Loucy (cell line): ENCODE measurements around the gene CEP57L1.
A peak's percentile ranks its signal among the peaks of the same experiment; 100 is the strongest.

ENCODE experiments used
- H2AFZ ChIP-seq: fragments of 200-600 bp; sonication (generic); 2 replicates; pipeline ENCODE4 v1.6.0; 2016; ENCODE audit warnings: antibody characterized with exemption, mild to moderate bottlenecking, low read length, moderate library complexity
- H3F3A ChIP-seq: fragments of 200-600 bp; 2 replicates; pipeline ENCODE4 v1.6.0; 2016; ENCODE audit warnings: antibody characterized with exemption, low read depth, mild to moderate bottlenecking
- H3K27me3 ChIP-seq: fragments of 200-600 bp; sonication (generic); 2 replicates; pipeline ENCODE4 v1.6.1; 2014; ENCODE audit warnings: low read length, mild to moderate bottlenecking; ENCODE audit not compliant: insufficient read depth, poor library complexity, severe bottlenecking
- H3K36me3 ChIP-seq: fragments of 200-600 bp; sonication (generic); 2 replicates; pipeline ENCODE4 v1.6.1; 2016; ENCODE audit warnings: low read length; ENCODE audit not compliant: insufficient read depth
- H3K4me1 ChIP-seq: fragments of 200-600 bp; sonication (generic); 2 replicates; pipeline ENCODE4 v1.5.1; 2014; ENCODE audit warnings: low read length, mild to moderate bottlenecking; ENCODE audit not compliant: insufficient read depth, poor library complexity, severe bottlenecking
- H3K4me2 ChIP-seq: fragments of 200-600 bp; sonication (generic); 2 replicates; pipeline ENCODE4 v1.6.0; 2014; ENCODE audit warnings: antibody characterized with exemption, low read length, low read depth, mild to moderate bottlenecking; ENCODE audit not compliant: poor library complexity, severe bottlenecking
- H3K4me3 ChIP-seq: fragments of 200-600 bp; sonication (generic); 2 replicates; pipeline ENCODE4 v1.5.1; 2014; ENCODE audit warnings: low read length, mild to moderate bottlenecking, mixed read lengths; ENCODE audit not compliant: poor library complexity, severe bottlenecking
- H3K79me2 ChIP-seq: fragments of 200-600 bp; sonication (generic); 2 replicates; pipeline ENCODE4 v1.6.1; 2014; ENCODE audit warnings: low read length; ENCODE audit not compliant: insufficient read depth
- H3K9ac ChIP-seq: fragments of 200-600 bp; sonication (generic); 2 replicates; pipeline ENCODE4 v1.6.0; 2014; ENCODE audit warnings: mild to moderate bottlenecking, low read depth, low read length, moderate library complexity; ENCODE audit not compliant: poor library complexity, severe bottlenecking
- H3K9me2 ChIP-seq: fragments of 200-600 bp; sonication (generic); replicated peaks from 2 replicates; pipeline ENCODE4 v1.6.1; 2016; ENCODE audit warnings: low read depth, low read length, mixed read lengths
- H3K9me3 ChIP-seq: fragments of 200-600 bp; sonication (generic); 2 replicates; pipeline ENCODE4 v1.6.1; 2014; ENCODE audit warnings: mild to moderate bottlenecking, antibody characterized with exemption, low read length, low read depth; ENCODE audit not compliant: insufficient read depth
- H4K20me1 ChIP-seq: fragments of 200-600 bp; sonication (generic); 2 replicates; pipeline ENCODE4 v1.6.0; 2014; ENCODE audit warnings: antibody characterized with exemption, low read length, mild to moderate bottlenecking; ENCODE audit not compliant: insufficient read depth, poor library complexity, severe bottlenecking
- EZH2phosphoT487 ChIP-seq: fragments of 200-600 bp; IDR thresholded peaks from 2 replicates; pipeline ENCODE4 v1.6.1; 2018; ENCODE audit warnings: antibody characterized with exemption, mild to moderate bottlenecking, moderate library complexity, borderline replicate concordance
- TF ChIP-seq, protein P1 (sequence below): fragments of 200-600 bp; sonication (generic); conservative IDR thresholded peaks from 2 replicates; pipeline ENCODE4 v1.5.1; 2014; ENCODE audit warnings: mild to moderate bottlenecking, antibody characterized with exemption, low read length

CEP57L1 gene

DNA sequence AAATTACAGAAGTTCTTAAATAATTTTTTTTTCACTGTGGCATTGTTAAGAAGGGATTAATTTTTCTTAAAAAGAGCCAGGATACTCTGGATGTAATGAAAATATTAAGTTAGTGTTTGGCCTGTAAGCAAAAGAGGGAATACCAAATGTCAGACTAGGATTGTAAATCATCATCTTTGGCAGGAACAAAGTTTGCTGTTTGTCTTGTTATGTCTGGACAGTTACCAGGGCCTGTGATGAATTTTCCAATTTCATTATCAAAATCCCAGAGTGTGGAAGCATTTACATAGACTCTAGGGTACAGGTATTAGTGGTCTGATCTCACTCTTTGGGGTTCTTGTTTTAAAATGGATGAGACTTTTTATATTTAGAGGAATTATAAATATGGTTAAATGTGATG is 26.1 kb downstream of the CEP57L1 start:
- Histone ChIP-seq H3K9ac (peak overlapping the region; percentile 43), H3K4me3 (no peak overlapping the region), H3F3A (no peaks in the 10 kb centered on the region), H2AFZ (no peak overlapping the region), H3K9me2 (no peaks in the 10 kb centered on the region), H3K9me3 (no peaks in the 10 kb centered on the region), H3K4me1 (peaks cover 41% of the 10 kb centered on the region), H3K36me3 (no peaks in the 10 kb centered on the region), H3K79me2 (peaks cover 78% of the 10 kb centered on the region), H3K27me3 (no peaks in the 10 kb centered on the region), H4K20me1 (no peaks in the 10 kb centered on the region), H3K4me2 (peak overlapping the region; percentile 61)
- no peak for TF ChIP-seq EZH2phosphoT487
- TF ChIP-seq, protein P1, sequence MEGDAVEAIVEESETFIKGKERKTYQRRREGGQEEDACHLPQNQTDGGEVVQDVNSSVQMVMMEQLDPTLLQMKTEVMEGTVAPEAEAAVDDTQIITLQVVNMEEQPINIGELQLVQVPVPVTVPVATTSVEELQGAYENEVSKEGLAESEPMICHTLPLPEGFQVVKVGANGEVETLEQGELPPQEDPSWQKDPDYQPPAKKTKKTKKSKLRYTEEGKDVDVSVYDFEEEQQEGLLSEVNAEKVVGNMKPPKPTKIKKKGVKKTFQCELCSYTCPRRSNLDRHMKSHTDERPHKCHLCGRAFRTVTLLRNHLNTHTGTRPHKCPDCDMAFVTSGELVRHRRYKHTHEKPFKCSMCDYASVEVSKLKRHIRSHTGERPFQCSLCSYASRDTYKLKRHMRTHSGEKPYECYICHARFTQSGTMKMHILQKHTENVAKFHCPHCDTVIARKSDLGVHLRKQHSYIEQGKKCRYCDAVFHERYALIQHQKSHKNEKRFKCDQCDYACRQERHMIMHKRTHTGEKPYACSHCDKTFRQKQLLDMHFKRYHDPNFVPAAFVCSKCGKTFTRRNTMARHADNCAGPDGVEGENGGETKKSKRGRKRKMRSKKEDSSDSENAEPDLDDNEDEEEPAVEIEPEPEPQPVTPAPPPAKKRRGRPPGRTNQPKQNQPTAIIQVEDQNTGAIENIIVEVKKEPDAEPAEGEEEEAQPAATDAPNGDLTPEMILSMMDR, result no peak

DNA sequence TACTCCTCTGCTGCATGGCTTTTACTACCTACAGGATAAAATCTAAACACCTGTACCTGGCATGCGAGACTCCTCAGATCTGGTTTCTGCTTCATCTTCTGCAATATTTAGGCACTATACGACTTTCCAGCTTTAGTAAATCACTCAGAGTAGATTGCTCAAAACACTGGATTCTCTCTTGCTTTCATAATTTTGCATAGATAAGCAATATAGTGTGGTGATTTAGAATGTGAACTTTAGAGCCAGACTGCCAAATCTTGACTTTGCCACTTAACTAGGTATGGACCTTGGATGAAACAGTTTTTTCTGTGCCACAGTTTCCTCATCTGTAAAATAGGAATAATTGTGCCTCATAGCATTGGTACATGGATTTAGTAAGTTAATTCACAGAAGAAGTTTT is 28.9 kb downstream of the CEP57L1 start:
- H4K20me1 ChIP-seq, result no peaks in the 10 kb centered on the region
- H3K9me3 ChIP-seq, result no peaks in the 10 kb centered on the region
- H3K4me2 ChIP-seq, result no peak overlapping the region
- no peak overlapping the region for H3K4me3 ChIP-seq
- no peak overlapping the region for H2AFZ ChIP-seq
- no peaks in the 10 kb centered on the region for H3K9me2 ChIP-seq
- peaks cover 20% of the 10 kb centered on the region for H3K4me1 ChIP-seq
- H3K79me2 ChIP-seq, result peaks cover 57% of the 10 kb centered on the region
- no peak overlapping the region for H3K9ac ChIP-seq
- no peaks in the 10 kb centered on the region for H3F3A ChIP-seq
- H3K36me3 ChIP-seq, result no peaks in the 10 kb centered on the region
- TF ChIP-seq, protein P1, result no peak
- no peak for TF ChIP-seq EZH2phosphoT487
- H3K27me3 ChIP-seq, result no peaks in the 10 kb centered on the region

DNA sequence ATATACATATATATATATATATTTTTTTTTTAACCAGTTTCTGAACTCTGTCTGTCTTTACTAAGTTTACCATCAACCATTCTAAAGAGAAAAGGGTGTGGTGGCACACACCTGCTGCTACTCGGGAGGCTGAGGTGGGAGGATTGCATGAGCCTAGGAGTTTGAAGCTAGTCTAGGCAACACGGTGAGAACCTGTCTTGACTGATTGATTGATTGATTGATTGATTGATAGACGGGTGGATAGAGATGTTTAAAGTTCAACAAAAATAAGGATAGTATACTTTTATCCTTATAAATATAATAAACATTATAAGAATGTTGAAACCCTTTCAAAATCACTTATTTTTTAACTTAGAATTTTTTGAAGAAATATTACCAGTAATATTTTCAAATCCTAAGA is 30.2 kb downstream of the CEP57L1 start:
- peaks cover 10% of the 10 kb centered on the region for H3K4me1 ChIP-seq
- no peaks in the 10 kb centered on the region for H4K20me1 ChIP-seq
- TF ChIP-seq, protein P1, result no peak
- no peak for TF ChIP-seq EZH2phosphoT487
- H3K79me2 ChIP-seq, result peaks cover 49% of the 10 kb centered on the region
- H3K9me2 ChIP-seq, result no peaks in the 10 kb centered on the region
- no peaks in the 10 kb centered on the region for H3F3A ChIP-seq
- H3K36me3 ChIP-seq, result peaks cover 5% of the 10 kb centered on the region; the same call in 1 of the 2 replicates
- H3K4me2 ChIP-seq, result no peak overlapping the region
- H2AFZ ChIP-seq, result no peak overlapping the region
- no peaks in the 10 kb centered on the region for H3K27me3 ChIP-seq
- H3K9me3 ChIP-seq, result no peaks in the 10 kb centered on the region
- no peak overlapping the region for H3K4me3 ChIP-seq
- H3K9ac ChIP-seq, result no peak overlapping the region
